Muscle layer of duodenum (tissue), 2 donors: ENCODE data around the gene LAMB4.

Experiments
- H3K27ac ChIP-seq: one replicate; pipeline ENCODE4 v1.7.0; 2013; ENCODE audit warnings: mild to moderate bottlenecking, low read length
- H3K27me3 ChIP-seq: one replicate; pipeline ENCODE4 v1.7.0; 2013; ENCODE audit warnings: low read depth, mild to moderate bottlenecking, control low read depth, low read length
- H3K36me3 ChIP-seq, 2 donors: one replicate each; pipeline ENCODE4 v1.7.0; 2013; ENCODE audit warnings: low read length in 2 of 2, control low read depth in 1 of 2, mild to moderate bottlenecking in 1 of 2; ENCODE audit not compliant: insufficient read depth in 2 of 2, control insufficient read depth in 1 of 2
- H3K4me1 ChIP-seq, 2 donors: one replicate each; pipeline ENCODE4 v1.7.0; 2013; ENCODE audit warnings: low read length in 2 of 2, mild to moderate bottlenecking in 2 of 2, control low read depth in 1 of 2, moderate library complexity in 1 of 2; ENCODE audit not compliant: insufficient read depth in 2 of 2, control insufficient read depth in 1 of 2
- H3K4me3 ChIP-seq, 2 donors: one replicate each; pipeline ENCODE4 v1.7.0; 2013; ENCODE audit warnings: low read length in 2 of 2, low read depth in 1 of 2, mild to moderate bottlenecking in 1 of 2
- H3K9me3 ChIP-seq, 2 donors: one replicate each; pipeline ENCODE4 v1.7.0; 2013; ENCODE audit warnings: low read length in 2 of 2, control low read depth in 1 of 2, mild to moderate bottlenecking in 1 of 2; ENCODE audit not compliant: control insufficient read depth in 1 of 2
- donor health status: healthy.

Gene LAMB4

GRCh38 chr7:108089381-108089780, 40.8 kb downstream of the LAMB4 start:
- no peaks in the 10 kb centered on the region for H3K27me3 ChIP-seq
- H3K36me3 ChIP-seq, result peaks cover 0 to 4% of the 10 kb centered on the region in 2 donors
- H3K27ac ChIP-seq, result no peak overlapping the region
- no peaks in the 10 kb centered on the region for H3K9me3 ChIP-seq
- no peak overlapping the region for H3K4me3 ChIP-seq
- peaks cover 5% of the 10 kb centered on the region in 2 donors for H3K4me1 ChIP-seq

DNA sequence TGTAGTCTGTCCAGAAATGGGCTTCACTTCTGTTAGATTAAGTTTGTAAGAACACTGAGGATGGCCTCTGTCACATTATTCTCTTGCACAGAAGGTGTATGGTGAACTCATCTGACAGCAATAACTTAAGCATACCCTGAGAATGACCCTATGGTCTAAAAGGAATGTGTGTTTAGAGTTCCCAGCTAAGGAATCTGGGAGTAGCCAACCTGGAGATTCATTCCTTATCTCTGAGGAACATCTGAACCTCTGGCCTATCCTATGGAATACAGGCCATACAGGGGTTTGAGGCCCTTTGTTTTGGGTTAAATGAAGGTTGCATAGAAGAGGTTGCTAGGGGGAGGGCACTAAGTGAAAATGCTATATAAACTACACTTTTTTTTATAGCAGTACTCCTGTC, 41.4 kb downstream of the LAMB4 start:
- Histone ChIP-seq H3K27ac (no peak overlapping the region), H3K4me1 (peaks cover 0 to 1% of the 10 kb centered on the region in 2 donors), H3K36me3 (peaks cover 0 to 1% of the 10 kb centered on the region in 2 donors), H3K27me3 (no peaks in the 10 kb centered on the region), H3K9me3 (no peaks in the 10 kb centered on the region), H3K4me3 (no peak overlapping the region)

- Histone ChIP-seq H3K36me3 (no peaks in the 10 kb centered on the region), H3K4me1 (no peaks in the 10 kb centered on the region), H3K27me3 (no peaks in the 10 kb centered on the region), H3K9me3 (no peaks in the 10 kb centered on the region), H3K4me3 (no peak overlapping the region), H3K27ac (no peak overlapping the region)
Measured at GRCh38 chr7:108087778-108088177, 42.4 kb downstream of the LAMB4 start.

GRCh38 chr7:108086962-108087361, 43.2 kb downstream of the LAMB4 start:
- Histone ChIP-seq H3K36me3 (no peaks in the 10 kb centered on the region), H3K27ac (no peak overlapping the region), H3K4me3 (no peak overlapping the region), H3K4me1 (no peaks in the 10 kb centered on the region), H3K9me3 (no peaks in the 10 kb centered on the region), H3K27me3 (no peaks in the 10 kb centered on the region)

DNA sequence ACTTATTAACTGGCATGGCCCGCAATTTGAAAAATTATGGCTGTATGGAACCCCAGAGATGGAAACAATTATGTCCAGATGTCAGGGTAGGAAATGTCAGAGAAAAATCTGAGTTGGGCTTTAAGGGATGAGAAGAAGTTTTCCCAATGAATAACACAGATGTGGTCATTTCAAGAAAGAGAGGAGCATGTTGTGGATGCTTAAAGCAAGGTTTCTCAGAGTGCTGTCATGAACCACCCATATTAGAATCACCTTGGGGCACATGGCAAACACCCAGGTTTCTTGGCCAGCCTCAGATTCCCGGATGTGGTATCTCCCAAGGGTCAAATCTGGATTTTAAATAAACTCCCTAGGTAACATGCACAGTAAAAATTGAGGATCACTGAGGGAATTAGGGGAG, 43.6 kb downstream of the LAMB4 start:
- H3K4me1 ChIP-seq, result no peaks in the 10 kb centered on the region
- H3K9me3 ChIP-seq, result no peaks in the 10 kb centered on the region
- no peak overlapping the region for H3K4me3 ChIP-seq
- no peaks in the 10 kb centered on the region for H3K27me3 ChIP-seq
- H3K36me3 ChIP-seq, result no peaks in the 10 kb centered on the region
- no peak overlapping the region for H3K27ac ChIP-seq

- no peaks in the 10 kb centered on the region for H3K36me3 ChIP-seq
- no peaks in the 10 kb centered on the region for H3K27me3 ChIP-seq
- no peak overlapping the region for H3K27ac ChIP-seq
- no peaks in the 10 kb centered on the region for H3K9me3 ChIP-seq
- no peak overlapping the region for H3K4me3 ChIP-seq
- peaks cover 6% of the 10 kb centered on the region in 2 donors for H3K4me1 ChIP-seq
Measured at GRCh38 chr7:108083980-108084379, 46.2 kb downstream of the LAMB4 start.

GRCh38 chr7:108079648-108080591, 50.2 kb downstream of the LAMB4 start:
- H3K36me3 ChIP-seq, result no peaks in the 10 kb centered on the region
- H3K4me1 ChIP-seq, result peaks cover 9 to 10% of the 10 kb centered on the region in 2 donors
- peak overlapping the region; percentile 48 for H3K27ac ChIP-seq

GRCh38 chr7:108079276-108079647, 50.9 kb downstream of the LAMB4 start:
- H3K36me3 ChIP-seq, result no peaks in the 10 kb centered on the region
- H3K27ac ChIP-seq, result peak overlapping the region; percentile 48
- no peak overlapping the region for H3K4me3 ChIP-seq
- H3K27me3 ChIP-seq, result no peaks in the 10 kb centered on the region
- no peaks in the 10 kb centered on the region for H3K9me3 ChIP-seq
- H3K4me1 ChIP-seq, result peaks cover 9 to 10% of the 10 kb centered on the region in 2 donors

More at GRCh38 chr7:108079648-108080591, 50.2 kb downstream of the LAMB4 start:
- no peaks in the 10 kb centered on the region for H3K9me3 ChIP-seq
- no peak overlapping the region for H3K4me3 ChIP-seq
- H3K27me3 ChIP-seq, result no peaks in the 10 kb centered on the region

- H3K27me3 ChIP-seq, result no peaks in the 10 kb centered on the region
- peaks cover 9 to 10% of the 10 kb centered on the region in 2 donors for H3K4me1 ChIP-seq
- H3K9me3 ChIP-seq, result no peaks in the 10 kb centered on the region
- H3K36me3 ChIP-seq, result no peaks in the 10 kb centered on the region
- no peak overlapping the region for H3K4me3 ChIP-seq
- no peak overlapping the region for H3K27ac ChIP-seq
Measured at GRCh38 chr7:108078691-108079090, 51.5 kb downstream of the LAMB4 start.

DNA sequence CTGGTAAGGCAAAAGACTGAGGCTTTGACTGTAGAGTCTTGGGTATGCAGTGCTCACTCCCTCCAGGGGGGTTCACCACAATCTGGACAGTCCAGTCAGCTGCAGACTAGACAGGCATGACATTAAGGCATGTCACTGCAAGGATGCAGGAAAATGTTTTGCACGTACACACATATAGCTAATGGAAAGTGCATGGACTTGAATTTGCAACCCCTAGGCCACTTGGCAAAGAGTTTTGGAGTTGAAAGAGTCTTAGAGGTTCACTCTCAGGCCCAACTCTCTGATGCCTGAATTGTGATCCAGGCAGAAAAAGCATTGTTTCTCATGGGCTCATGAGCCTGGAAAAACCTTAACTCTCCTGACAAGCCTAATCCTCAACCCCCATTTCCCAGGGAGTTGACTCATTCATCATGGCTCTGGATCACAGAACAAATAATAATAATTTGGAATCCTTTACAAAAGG, 51.9 kb downstream of the LAMB4 start:
- no peak overlapping the region for H3K27ac ChIP-seq
- H3K36me3 ChIP-seq, result no peaks in the 10 kb centered on the region
- H3K4me3 ChIP-seq, result no peak overlapping the region
- peaks cover 9 to 10% of the 10 kb centered on the region in 2 donors for H3K4me1 ChIP-seq
- no peaks in the 10 kb centered on the region for H3K9me3 ChIP-seq
- no peaks in the 10 kb centered on the region for H3K27me3 ChIP-seq

GRCh38 chr7:108077709-108078108, 52.5 kb downstream of the LAMB4 start:
- Histone ChIP-seq H3K36me3 (no peaks in the 10 kb centered on the region), H3K27ac (no peak overlapping the region), H3K27me3 (no peaks in the 10 kb centered on the region), H3K4me1 (peaks cover 9 to 10% of the 10 kb centered on the region in 2 donors), H3K9me3 (no peaks in the 10 kb centered on the region), H3K4me3 (no peak overlapping the region)
